ENCODE measurements around the gene FMN2.
"Not testable (repeated sequence)": the region's sequence is repeated elsewhere in the genome, so short reads cannot be mapped to it uniquely, and the experiment has no call there.

FMN2 gene

DNA sequence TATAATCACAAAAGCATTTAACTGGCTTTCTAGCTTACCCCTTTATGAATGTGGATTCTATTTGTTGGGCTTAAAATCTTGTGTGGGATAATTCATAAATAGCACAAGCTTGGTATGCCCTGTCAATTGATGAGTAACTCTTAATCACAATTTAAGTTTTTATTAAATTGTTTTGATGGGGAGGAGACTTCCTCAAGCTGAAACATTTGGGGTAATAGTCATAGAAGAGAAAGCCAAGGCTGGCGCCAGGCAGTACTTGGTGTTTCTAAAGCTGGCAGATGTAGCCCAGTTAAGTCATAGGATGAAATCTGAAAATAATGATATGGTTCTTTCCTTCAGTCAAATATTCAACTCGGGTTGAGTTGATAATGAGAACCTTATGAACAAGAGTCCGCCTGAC lies 167.2 kb downstream of the FMN2 start:
- no peak for DNase-seq

DNA sequence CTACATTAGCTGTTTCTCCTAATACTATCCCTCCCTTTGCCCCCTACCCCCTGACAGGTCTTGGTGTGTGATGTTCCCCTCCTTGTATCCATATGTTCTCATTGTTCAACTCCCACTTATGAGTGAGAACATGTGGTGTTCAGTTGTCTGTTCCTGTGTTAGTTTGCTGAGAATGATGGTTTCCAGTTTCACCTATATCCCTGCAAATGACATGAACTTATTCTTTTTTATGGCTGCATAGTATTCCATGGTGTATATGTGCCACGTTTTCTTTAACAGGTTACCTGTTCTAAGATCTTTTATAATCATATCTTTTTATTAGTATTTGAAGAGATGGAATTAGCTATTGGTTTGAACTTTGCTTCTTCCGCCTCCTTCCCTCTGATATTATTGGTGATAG lies 172.8 kb downstream of the FMN2 start:
- DNase-seq: not testable (repeated sequence)

- no peak for DNase-seq
Measured at GRCh38 chr1:240271081-240271480, 179.4 kb downstream of the FMN2 start.

DNA sequence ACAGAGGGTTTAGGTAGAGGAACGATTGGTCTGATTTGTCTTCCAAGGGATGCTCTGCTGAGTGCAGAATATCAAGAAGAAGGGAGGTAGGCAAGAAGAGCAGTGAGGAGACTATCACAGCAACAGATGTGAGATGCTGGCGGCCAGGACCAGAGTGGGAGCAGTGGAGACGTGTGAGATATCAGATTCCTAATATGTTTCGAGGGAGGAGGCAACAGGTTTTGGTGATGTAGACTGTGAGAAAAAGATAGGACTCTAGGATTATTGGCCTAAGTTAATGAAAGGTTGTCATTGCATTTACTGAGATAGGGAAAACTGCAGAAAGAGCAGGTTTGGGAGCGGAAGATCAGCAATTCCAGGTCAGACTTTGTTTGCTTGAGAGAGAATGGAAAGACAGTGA lies 182.9 kb downstream of the FMN2 start:
- no peak for DNase-seq

DNA sequence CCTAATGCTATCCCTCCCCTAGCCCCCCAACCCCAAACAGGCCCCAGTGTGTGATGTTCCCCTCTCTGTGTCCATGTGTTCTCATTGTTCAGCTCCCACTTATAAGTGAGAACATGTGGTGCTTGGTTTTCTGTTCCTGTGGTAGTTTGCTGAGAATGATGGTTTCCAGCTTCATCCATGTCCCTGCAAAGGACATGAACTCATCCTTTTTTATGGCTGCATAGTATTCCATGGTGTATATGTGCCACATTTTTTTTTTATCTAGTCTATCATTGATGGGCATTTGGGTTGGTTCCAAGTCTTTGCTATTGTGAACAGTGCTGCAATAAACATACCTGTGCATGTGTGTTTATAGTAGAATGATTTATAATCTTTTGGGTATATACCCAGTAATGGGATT lies 183.5 kb downstream of the FMN2 start:
- not testable (repeated sequence) for DNase-seq

DNA sequence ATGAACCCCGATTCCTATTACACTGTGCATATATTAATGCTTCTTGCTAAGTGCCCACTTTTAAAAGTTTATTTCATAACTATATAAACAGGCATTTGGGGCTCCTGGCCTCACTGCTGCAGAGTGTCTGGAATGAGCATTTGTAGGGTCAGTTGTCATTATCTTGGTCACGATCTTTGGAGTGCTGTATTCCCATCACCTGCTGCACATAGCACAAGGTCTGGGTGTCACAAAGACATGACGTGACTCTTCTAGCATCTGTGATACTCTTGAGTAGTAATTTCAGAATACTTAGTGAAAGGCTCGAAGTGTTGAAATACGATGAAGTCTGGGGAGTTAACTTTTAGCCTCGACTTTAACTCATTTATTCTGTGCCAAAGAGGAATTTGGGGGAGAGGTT lies 186.4 kb downstream of the FMN2 start:
- DNase-seq: no peak

GRCh38 chr1:240280560-240281322 lies 189.1 kb downstream of the FMN2 start:
- no peak for DNase-seq

DNA sequence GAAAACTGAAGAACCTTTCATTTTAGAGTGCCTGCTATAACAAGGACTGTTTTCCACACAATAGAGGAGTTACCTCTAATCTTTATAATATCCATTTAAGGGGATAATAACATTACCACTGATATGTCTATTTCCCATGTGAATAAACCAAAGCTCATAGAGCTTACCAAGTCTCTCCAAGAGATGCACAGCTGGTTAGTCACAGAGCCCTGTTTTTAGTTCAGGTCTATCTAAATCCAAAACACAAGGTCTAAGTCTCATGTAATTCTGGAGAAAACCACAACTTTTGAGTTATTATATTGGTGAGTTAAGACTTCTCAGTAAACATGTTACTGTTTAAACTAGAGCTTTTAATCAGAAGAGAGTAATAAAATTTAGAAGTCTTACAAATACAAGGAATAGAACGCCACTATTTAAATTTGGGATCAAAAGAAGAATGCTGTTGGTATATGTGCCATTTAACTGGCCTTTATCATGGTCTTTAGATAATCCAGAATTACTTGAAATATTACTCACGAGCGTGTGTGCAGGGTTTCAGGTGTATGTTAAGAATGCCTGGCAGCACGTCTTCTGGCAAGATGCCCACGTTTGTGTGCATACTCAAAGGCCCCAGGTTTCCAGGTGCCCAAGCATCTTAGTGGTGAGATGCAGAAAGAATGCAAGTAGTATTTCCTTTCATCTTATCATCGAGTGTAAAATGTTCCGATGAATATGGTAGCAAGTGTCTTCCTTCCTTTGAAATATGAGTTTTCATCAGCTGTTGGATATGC lies 190.6 kb downstream of the FMN2 start:
- DNase-seq: no peak

GRCh38 chr1:240284656-240285414 lies 193.2 kb downstream of the FMN2 start:
- no peak for DNase-seq

DNA sequence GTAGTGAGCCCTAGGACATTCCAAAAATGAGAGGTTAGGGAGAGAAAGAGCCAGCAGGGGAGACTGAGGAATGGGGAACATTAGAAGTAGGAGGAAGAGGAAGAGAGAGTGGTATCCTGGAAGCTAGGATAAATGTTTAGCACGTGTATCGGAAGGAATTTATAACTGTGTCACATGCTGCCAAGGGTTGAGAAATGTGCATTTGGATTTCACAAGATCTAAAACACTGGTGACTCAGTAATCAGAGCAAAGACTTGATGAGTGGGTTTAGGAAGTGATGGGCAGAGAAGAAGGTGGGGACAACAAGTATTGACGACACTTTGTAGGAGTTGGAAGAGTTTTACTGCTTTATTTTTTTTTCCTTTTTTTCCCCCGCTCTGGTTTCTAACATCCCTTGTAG lies 193.9 kb downstream of the FMN2 start:
- DNase-seq: no peak

- DNase-seq: no peak
Measured at GRCh38 chr1:240287722-240288121, 196.0 kb downstream of the FMN2 start.

GRCh38 chr1:240293706-240294105 lies 202.0 kb downstream of the FMN2 start:
- DNase-seq: no peak

DNA sequence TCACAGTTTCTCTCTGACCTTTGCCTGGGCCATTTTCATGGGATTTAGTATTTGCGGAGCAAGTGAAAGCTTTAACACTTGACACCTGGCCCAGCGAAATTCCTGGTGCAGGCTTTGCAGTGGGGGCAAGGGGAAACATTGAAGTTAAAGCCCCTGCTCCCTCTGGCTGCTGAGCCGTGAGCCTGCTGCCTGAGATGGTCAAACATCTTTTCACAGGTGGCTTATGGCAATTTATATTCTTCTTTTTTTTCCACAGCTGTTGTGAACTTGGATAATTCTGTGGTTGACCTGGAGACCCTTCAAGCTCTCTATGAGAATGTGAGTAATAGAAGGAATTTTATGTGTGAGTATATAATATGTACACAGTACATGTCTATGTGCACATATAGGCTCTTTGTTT lies 202.9 kb downstream of the FMN2 start:
- no peak for DNase-seq

DNA sequence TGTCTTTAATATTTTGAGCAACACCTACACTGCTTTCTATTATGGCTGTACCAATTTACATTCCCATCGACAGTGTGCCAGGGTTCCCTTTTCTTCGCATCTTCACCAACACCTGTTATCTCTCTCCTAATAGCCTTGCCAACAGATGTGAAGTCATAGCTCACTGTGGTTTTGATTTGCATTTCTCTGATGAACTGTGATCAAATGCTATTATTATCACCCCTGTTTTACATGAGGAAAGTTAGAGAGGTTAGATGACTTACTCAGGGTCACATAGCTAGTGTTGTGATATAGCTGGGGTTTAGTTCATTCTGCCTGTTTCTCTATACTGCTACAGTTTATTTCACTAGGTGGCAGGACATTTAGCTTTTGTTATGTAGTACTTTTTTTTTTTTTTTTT lies 204.1 kb downstream of the FMN2 start:
- DNase-seq: no peak

GRCh38 chr1:240304466-240304865 lies 212.8 kb downstream of the FMN2 start:
- DNase-seq: no peak

DNA sequence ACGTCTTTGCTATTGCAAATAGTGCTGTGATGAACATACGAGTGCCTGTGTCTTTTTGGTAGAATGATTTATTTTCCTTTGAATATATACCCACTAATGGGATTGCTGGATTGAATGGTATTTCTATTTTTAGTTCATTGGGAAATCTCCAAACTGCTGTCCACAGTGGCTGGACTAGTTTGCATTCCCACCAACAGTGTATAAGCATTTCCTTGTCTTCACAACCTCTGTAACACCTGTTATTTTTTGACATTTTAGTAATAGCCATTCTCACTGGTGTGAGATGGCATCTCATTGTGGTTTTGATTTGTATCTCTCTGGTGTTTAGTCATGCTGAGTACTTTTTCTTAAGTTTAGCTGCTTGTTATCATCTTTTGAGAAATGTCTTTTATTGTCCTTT lies 215.0 kb downstream of the FMN2 start:
- no peak for DNase-seq

- no peak for DNase-seq
Measured at GRCh38 chr1:240308096-240308495, 216.4 kb downstream of the FMN2 start.

- no peak for DNase-seq
Measured at GRCh38 chr1:240309769-240310168, 218.1 kb downstream of the FMN2 start.

DNA sequence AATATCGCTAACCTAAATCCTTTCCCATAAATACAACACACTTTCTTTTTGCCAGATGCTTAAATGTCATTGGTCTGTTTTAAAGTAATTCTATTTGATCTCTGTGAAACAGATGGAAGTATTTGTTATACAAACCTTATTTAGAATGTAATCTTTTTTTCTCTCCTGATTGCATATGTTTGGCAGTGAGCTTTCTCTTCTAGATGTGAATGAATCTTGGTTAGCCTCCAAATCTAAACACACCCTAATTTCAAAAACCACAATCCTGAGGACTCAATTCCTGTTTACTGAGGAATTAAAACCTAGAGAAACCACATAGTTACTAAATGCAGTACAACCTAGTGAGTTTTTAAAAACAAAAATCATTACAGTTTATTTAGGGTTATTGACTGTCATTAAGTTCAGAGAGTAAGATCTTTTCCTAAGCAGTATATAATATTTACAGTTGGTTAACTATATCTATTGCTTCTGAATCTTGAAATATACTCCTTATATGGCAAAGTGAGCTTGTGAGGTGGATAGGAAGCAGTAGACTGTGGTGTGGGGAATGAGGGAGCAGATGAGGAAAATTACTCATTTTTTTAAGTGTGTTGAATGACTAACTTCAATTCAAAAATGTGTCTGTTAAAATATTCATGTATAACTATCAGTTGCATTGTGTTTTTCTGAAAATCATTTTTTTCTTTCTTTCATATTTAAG lies 218.7 kb downstream of the FMN2 start:
- DNase-seq: no peak

GRCh38 chr1:240312872-240313271 lies 221.2 kb downstream of the FMN2 start:
- no peak for DNase-seq

DNA sequence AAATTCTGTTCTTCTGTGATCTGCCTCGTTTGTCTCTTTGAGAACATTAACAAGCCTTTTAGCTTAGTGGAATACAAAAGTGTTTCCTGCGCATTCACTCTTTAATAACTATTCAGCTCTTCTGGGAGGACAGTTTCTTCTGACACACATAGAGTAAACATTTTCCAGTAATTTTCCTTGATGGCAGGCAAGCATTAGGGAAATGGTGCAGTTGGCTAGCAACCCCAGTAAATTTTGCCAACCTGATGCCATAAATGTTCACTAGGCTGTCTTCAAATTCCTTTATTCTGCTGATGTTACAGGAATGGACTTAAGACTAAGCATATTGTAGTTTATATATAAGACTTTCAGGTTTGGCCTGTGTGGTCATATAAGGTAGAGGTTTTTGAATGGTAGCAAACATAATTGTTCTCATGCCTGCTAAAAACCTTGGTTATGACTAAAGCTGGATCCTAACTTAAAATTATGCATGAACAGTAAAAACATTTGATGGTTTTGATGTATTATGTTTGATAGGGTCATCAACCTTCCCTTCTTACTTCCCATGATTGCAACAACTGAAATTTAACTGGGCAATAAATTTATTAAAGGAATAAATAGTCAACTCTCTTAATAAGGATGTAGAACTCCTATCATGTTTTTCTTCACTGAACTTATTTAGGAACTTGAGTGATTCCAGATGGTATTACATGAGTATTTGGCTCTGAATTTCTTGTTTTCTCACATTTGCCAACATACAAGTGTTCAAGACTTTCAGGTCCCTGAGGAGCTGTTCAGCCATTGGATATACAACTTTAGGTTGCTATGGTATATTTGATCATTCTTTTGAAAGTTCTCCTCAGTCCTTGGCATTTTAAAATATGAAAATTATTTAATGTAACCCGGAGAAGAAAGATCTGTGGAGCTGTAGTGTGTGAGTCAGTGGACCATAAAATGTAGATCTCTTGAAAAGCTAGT lies 223.4 kb downstream of the FMN2 start:
- no peak for DNase-seq

GRCh38 chr1:240319998-240320397 lies 228.3 kb downstream of the FMN2 start:
- no peak for DNase-seq
